ENCODE measurements around the gene F11R. TPM values are rescaled to one million over a fixed set of nuclear protein-coding genes. Genes with fewer than 3 reads are reported as not detected.

F11R gene
- total and polyA plus RNA-seq, 2 experiments from 2014 or later = 0.53 to 0.76 TPM

DNA sequence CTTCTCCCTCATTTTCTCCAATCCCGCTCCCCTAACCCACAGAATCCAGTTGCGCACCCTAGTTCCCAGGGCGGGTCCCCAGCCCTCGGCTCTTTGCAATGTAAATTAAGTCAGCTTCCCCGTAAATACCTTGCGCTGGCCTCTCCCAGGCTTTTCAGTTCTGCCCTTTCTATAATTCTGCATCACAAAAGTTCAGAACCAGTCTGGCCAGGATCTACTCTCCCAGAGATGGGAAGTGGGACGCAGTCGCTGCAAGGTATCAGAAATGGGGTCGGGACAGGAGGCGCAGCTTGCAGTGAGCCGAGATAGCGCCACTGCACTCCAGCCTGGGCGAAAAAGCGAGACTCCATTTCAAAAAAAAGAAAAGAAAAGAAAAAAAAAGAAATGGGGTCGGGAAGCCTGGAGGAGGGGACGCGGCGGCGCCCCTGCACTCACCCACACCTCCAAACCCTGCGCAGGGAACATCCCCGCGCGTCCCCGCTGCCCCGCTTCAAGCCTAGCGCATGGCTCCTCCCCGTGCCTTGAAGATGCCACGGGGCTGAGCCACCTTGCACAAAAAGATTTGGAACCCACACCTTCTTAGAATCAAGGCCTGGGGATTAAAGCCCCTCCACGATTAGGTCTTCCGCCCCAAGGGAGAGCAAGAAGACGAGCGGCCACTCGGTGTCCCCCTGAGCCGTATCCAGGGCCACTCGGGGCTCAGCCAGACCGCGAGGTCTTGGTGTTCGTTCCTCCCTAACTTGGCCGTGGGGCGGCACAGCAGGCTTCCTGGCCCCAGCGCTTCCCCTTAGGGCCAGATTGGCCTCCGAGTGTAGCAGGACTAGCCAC lies 39.2 kb downstream of the F11R start:
- 6 to 10% methylated on average over 38 to 42 of the region's 42 CpGs for WGBS, 2 experiments (ENCODE audit: low coverage in 1 of 2, low lambda C conversion rate in 2 of 2, missing lambda C conversion rate in 2 of 2)
- no peak for TF ChIP-seq EZH2phosphoT487 (IDR thresholded peaks at IDR 0.05; ENCODE audit: insufficient read depth, low read depth)
- peak; percentile 55 for TF ChIP-seq EZH2 (IDR thresholded peaks at IDR 0.05; ENCODE audit: insufficient read depth, poor library complexity, severe bottlenecking)
- H3K4me2 ChIP-seq (ENCODE audit: unreplicated experiment) = peak overlapping the region; percentile 53

GRCh38 chr1:160979286-160979685 lies 41.7 kb downstream of the F11R start:
- H3K9me2 ChIP-seq (ENCODE audit: insufficient read depth) = no peaks in the 10 kb centered on the region
- H3K9me3 ChIP-seq (ENCODE audit: low read depth) = no peaks in the 10 kb centered on the region
- no peaks in the 10 kb centered on the region for H3K36me3 ChIP-seq (ENCODE audit: low read depth)
- no peak for DNase-seq
- no peak overlapping the region for H3K27ac ChIP-seq
- H3K4me1 ChIP-seq (ENCODE audit: insufficient read depth) = no peaks in the 10 kb centered on the region; the same call in 1 of the 2 replicates
- no peaks in the 10 kb centered on the region for H3F3A ChIP-seq (ENCODE audit: insufficient read depth)
- peaks cover 38% of the 10 kb centered on the region for H3K27me3 ChIP-seq (replicated peaks; ENCODE audit: insufficient read depth)
- H3K4me2 ChIP-seq (ENCODE audit: unreplicated experiment) = no peak overlapping the region
- in situ Hi-C loops (cut with MboI) = no loop called here
- H3K4me3 ChIP-seq = no peak overlapping the region
- no peak for TF ChIP-seq EZH2phosphoT487 (IDR thresholded peaks at IDR 0.05; ENCODE audit: insufficient read depth, low read depth)
- no peak for TF ChIP-seq EZH2 (IDR thresholded peaks at IDR 0.05; ENCODE audit: insufficient read depth, poor library complexity, severe bottlenecking)
- H2AFZ ChIP-seq = no peak overlapping the region
- WGBS, 2 experiments (ENCODE audit: low coverage in 1 of 2, low lambda C conversion rate in 2 of 2, missing lambda C conversion rate in 2 of 2) = 40 to 49% methylated on average over 2 of the region's 2 CpGs
- H3K9ac ChIP-seq = no peak overlapping the region
- H4K20me1 ChIP-seq (ENCODE audit: insufficient read depth) = no peaks in the 10 kb centered on the region
- H3K79me2 ChIP-seq (ENCODE audit: insufficient read depth) = no peaks in the 10 kb centered on the region

More for the DNA sequence above, 39.2 kb downstream of the F11R start:
- no peak overlapping the region for H3K9ac ChIP-seq
- H3K36me3 ChIP-seq (ENCODE audit: low read depth) = no peaks in the 10 kb centered on the region
- peaks cover 23% of the 10 kb centered on the region for H3K27me3 ChIP-seq (replicated peaks; ENCODE audit: insufficient read depth)
- DNase-seq = peak; percentile 7
- H3K4me1 ChIP-seq (ENCODE audit: insufficient read depth) = no peaks in the 10 kb centered on the region; the same call in 1 of the 2 replicates
- no peak overlapping the region for H3K4me3 ChIP-seq
- in situ Hi-C loops (cut with MboI) = no loop called here
- 0 out of 2 replicates have a peak overlapping the region, but pooled peaks have one; percentile 29 for H2AFZ ChIP-seq
- H4K20me1 ChIP-seq (ENCODE audit: insufficient read depth) = no peaks in the 10 kb centered on the region
- H3K79me2 ChIP-seq (ENCODE audit: insufficient read depth) = no peaks in the 10 kb centered on the region
- no peak overlapping the region for H3K27ac ChIP-seq
- H3K9me2 ChIP-seq (ENCODE audit: insufficient read depth) = no peaks in the 10 kb centered on the region
- no peaks in the 10 kb centered on the region for H3K9me3 ChIP-seq (ENCODE audit: low read depth)
- no peaks in the 10 kb centered on the region for H3F3A ChIP-seq (ENCODE audit: insufficient read depth)

DNA sequence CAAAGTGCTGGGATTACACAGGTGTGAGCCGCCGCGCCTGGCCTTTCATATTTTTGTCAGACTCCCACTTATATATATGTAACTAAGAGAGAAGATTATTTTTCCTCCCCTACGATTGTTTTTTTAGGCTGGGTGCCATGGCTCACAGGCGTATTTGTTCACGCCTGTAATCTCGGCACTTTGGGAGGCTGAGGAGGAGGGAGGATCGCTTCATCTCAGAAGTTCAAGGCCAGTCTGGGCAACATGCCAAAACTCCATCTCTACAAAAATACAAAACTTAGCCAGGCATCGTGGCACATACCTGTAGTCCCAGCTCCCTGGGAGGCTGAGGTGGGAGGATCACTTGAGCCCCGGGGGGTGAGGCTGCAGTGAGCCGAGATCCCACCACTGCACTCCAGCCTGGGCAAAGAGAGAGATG lies 42.4 kb downstream of the F11R start:
- DNase-seq = no peak
- TF ChIP-seq EZH2 (IDR thresholded peaks at IDR 0.05; ENCODE audit: insufficient read depth, poor library complexity, severe bottlenecking) (no peak), EZH2phosphoT487 (IDR thresholded peaks at IDR 0.05; ENCODE audit: insufficient read depth, low read depth) (no peak)
- Histone ChIP-seq H3K4me2 (ENCODE audit: unreplicated experiment) (no peak overlapping the region), H3K9ac (no peak overlapping the region), H3K9me2 (ENCODE audit: insufficient read depth) (no peaks in the 10 kb centered on the region), H3K27ac (no peak overlapping the region), H3F3A (ENCODE audit: insufficient read depth) (no peaks in the 10 kb centered on the region), H3K4me1 (ENCODE audit: insufficient read depth) (no peaks in the 10 kb centered on the region; the same call in 1 of the 2 replicates), H3K36me3 (ENCODE audit: low read depth) (no peaks in the 10 kb centered on the region), H3K79me2 (ENCODE audit: insufficient read depth) (no peaks in the 10 kb centered on the region), H3K4me3 (no peak overlapping the region), H4K20me1 (ENCODE audit: insufficient read depth) (no peaks in the 10 kb centered on the region), H3K9me3 (ENCODE audit: low read depth) (no peaks in the 10 kb centered on the region), H3K27me3 (replicated peaks; ENCODE audit: insufficient read depth) (peaks cover 38% of the 10 kb centered on the region), H2AFZ (no peak overlapping the region)
- 60% methylated on average over 11 of the region's 11 CpGs for WGBS, 2 experiments (ENCODE audit: low coverage in 1 of 2, low lambda C conversion rate in 2 of 2, missing lambda C conversion rate in 2 of 2)
- in situ Hi-C loops (cut with MboI) = no loop called here

DNA sequence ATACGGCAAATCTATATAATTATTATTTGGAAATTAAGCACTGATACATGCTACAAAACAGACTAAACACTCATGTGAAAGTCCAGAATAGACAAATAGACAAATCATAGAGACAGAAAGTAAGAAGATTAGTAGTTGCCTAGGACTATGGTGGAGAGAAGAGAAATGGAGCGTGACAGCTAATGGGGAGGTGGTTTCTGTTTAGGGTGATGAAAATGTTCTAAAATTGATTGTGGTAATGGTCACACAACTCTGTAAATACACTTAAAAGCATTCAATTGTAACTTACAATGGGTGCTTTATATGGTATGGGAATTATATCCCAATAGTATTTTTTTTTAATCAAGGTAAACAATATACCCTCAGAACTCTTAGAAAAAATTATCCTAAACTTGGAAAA lies 45.9 kb downstream of the F11R start:
- DNase-seq = no peak
- H4K20me1 ChIP-seq (ENCODE audit: insufficient read depth) = no peaks in the 10 kb centered on the region
- H3K4me3 ChIP-seq = no peak overlapping the region
- H3K4me2 ChIP-seq (ENCODE audit: unreplicated experiment) = no peak overlapping the region
- H3K9ac ChIP-seq = no peak overlapping the region
- H2AFZ ChIP-seq = no peak overlapping the region
- H3F3A ChIP-seq (ENCODE audit: insufficient read depth) = no peaks in the 10 kb centered on the region
- H3K9me2 ChIP-seq (ENCODE audit: insufficient read depth) = no peaks in the 10 kb centered on the region
- 36 to 41% methylated on average over 2 of the region's 2 CpGs for WGBS, 2 experiments (ENCODE audit: low coverage in 1 of 2, low lambda C conversion rate in 2 of 2, missing lambda C conversion rate in 2 of 2)
- H3K36me3 ChIP-seq (ENCODE audit: low read depth) = no peaks in the 10 kb centered on the region
- no peaks in the 10 kb centered on the region for H3K79me2 ChIP-seq (ENCODE audit: insufficient read depth)
- H3K27me3 ChIP-seq (replicated peaks; ENCODE audit: insufficient read depth) = peaks cover 14% of the 10 kb centered on the region; the same call in 1 of the 2 replicates
- H3K4me1 ChIP-seq (ENCODE audit: insufficient read depth) = no peaks in the 10 kb centered on the region
- no peaks in the 10 kb centered on the region for H3K9me3 ChIP-seq (ENCODE audit: low read depth)
- no peak overlapping the region for H3K27ac ChIP-seq
- TF ChIP-seq EZH2 (IDR thresholded peaks at IDR 0.05; ENCODE audit: insufficient read depth, poor library complexity, severe bottlenecking) = no peak
- no peak for TF ChIP-seq EZH2phosphoT487 (IDR thresholded peaks at IDR 0.05; ENCODE audit: insufficient read depth, low read depth)
- in situ Hi-C loops (cut with MboI) = no loop called here
